Calu3 (cell line): ENCODE data around the gene ADCY1. TPM values are rescaled to one million over a fixed set of nuclear protein-coding genes. Genes with fewer than 3 reads are reported as not detected.
"Not testable (repeated sequence)": the region's sequence is repeated elsewhere in the genome, so short reads cannot be mapped to it uniquely, and the experiment has no call there.

Source experiments
- BruUV-seq: library from RNA; stranded (reverse); fragments of 400-500 nt; replicated peaks from 2 replicates; lab custom pipeline; 2021; lab: Mats Ljungman, UMichigan
- CTCF ChIA-PET: fragments of 300-600 bp; sonication (Branson Sonifier 250); formaldehyde crosslinking; loops from one replicate; lab custom pipeline; 2022; ENCODE audit warnings: antibody characterized with exemption; lab: Charles Lee
- DNase-seq: peaks from one replicate; pipeline ENCODE4 v3.0.0; 2022
- H3K27ac Mint-ChIP-seq: one replicate; pipeline ENCODE4 v1.8.0; 2022; ENCODE audit warnings: mixed read lengths; ENCODE audit not compliant: unreplicated experiment
- H3K27me3 Mint-ChIP-seq: one replicate; pipeline ENCODE4 v1.8.0; 2022; ENCODE audit warnings: mixed read lengths; ENCODE audit not compliant: unreplicated experiment
- H3K36me3 Mint-ChIP-seq: one replicate; pipeline ENCODE4 v1.8.0; 2022; ENCODE audit warnings: mild to moderate bottlenecking, moderate library complexity, mixed read lengths; ENCODE audit not compliant: insufficient read depth, unreplicated experiment
- H3K4me1 Mint-ChIP-seq: one replicate; pipeline ENCODE4 v1.8.0; 2022; ENCODE audit warnings: mild to moderate bottlenecking, low read depth, mixed read lengths; ENCODE audit not compliant: unreplicated experiment
- H3K4me3 Mint-ChIP-seq: one replicate; pipeline ENCODE4 v1.8.0; 2022; ENCODE audit warnings: mild to moderate bottlenecking, low read depth, moderate library complexity, mixed read lengths; ENCODE audit not compliant: unreplicated experiment
- H3K9me3 Mint-ChIP-seq: one replicate; pipeline ENCODE4 v1.8.0; 2022; ENCODE audit warnings: low read depth, mixed read lengths; ENCODE audit not compliant: unreplicated experiment
- intact Hi-C: fragments of 100-400 bp; cut with micrococcal nuclease; formaldehyde crosslinking; loops from one replicate; pipeline ENCODE4 v1.10.0; 2022; ENCODE audit not compliant: unreplicated experiment
- total RNA-seq: library from RNA; stranded (reverse); gene quantifications from 2 replicates; pipeline ENCODE4 v1.2.3, GENCODE V29; 2022
- TF ChIP-seq, protein P1 (sequence below): fragments of 200-600 bp; IDR thresholded peaks from one replicate; pipeline ENCODE4 v1.8.0; 2022; ENCODE audit warnings: antibody characterized with exemption; ENCODE audit not compliant: unreplicated experiment

ADCY1 gene
- total RNA-seq, 1 experiment from 2014 or later = 8.8 TPM

DNA sequence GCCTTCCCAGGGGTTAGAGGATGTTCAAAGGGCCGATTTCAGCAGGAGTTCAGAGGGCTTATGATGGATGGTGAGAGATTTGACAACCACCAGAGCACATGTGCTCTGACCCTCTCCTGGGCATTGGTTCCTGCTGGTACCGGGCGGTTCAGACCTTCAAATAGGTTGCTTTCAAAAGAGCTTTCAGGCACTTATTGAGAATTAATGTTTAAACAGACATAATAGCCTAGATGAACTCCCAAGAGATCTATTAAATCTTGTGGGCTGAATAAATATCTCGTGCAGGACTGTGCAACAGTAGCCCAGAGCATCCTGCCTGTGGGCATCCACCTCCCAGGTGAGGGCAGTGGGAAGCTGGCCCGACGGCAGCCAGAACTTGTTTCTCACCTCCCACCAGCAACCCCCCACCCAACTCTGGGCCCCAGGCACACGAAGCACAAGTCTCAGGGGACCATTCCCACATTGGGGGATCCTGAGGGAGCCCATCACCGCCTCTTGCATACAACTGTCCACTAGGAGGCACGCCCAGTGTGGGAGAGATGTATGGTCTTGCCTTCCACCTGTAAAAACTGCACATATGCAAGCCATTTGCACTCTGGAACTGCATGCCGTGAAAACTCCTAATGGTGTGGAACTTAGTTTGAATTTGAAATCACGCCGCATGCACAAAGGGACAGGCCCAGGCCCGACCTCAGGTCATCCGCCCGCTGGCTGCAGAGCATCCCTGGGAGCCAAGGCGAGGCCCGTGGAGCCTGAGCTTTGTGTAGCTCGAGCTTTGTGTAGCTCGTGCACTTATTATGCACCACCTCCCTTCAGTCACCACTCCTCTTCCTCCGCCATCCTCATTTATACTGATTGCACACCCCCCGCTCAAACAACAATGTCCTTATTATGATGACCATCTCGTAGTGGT lies 147.8 kb downstream of the ADCY1 start:
- TF ChIP-seq, protein P1, sequence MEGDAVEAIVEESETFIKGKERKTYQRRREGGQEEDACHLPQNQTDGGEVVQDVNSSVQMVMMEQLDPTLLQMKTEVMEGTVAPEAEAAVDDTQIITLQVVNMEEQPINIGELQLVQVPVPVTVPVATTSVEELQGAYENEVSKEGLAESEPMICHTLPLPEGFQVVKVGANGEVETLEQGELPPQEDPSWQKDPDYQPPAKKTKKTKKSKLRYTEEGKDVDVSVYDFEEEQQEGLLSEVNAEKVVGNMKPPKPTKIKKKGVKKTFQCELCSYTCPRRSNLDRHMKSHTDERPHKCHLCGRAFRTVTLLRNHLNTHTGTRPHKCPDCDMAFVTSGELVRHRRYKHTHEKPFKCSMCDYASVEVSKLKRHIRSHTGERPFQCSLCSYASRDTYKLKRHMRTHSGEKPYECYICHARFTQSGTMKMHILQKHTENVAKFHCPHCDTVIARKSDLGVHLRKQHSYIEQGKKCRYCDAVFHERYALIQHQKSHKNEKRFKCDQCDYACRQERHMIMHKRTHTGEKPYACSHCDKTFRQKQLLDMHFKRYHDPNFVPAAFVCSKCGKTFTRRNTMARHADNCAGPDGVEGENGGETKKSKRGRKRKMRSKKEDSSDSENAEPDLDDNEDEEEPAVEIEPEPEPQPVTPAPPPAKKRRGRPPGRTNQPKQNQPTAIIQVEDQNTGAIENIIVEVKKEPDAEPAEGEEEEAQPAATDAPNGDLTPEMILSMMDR = no peak
- Mint-ChIP-seq H3K4me3 (no peak overlapping the region), H3K9me3 (no peaks in the 10 kb centered on the region), H3K4me1 (no peaks in the 10 kb centered on the region), H3K36me3 (peaks cover 7% of the 10 kb centered on the region), H3K27me3 (no peaks in the 10 kb centered on the region), H3K27ac (no peak overlapping the region)
- DNase-seq = no peak
- CTCF ChIA-PET = interaction anchor here (0.6 kb wide), 2 partner anchors 568 to 1859 kb away, joined by 4 to 8 read pairs; no protein-coding TSS in a partner anchor
- no TSS peak for BruUV-seq
- intact Hi-C loops = no loop called here

GRCh38 chr7:45725231-45725630 lies 151.1 kb downstream of the ADCY1 start:
- H3K27me3 Mint-ChIP-seq, intact Hi-C loops: not testable (repeated sequence)

GRCh38 chr7:45726883-45727282 lies 152.7 kb downstream of the ADCY1 start:
- H3K27ac Mint-ChIP-seq = no peak overlapping the region
- no TSS peak for BruUV-seq
- DNase-seq = no peak
- CTCF ChIA-PET = no interaction called here
- no peaks in the 10 kb centered on the region for H3K4me1 Mint-ChIP-seq
- H3K36me3 Mint-ChIP-seq = peaks cover 12% of the 10 kb centered on the region
- TF ChIP-seq, protein P1 = no peak
- H3K4me3 Mint-ChIP-seq = no peak overlapping the region
- H3K9me3 Mint-ChIP-seq = peaks cover 4% of the 10 kb centered on the region
- intact Hi-C loops = no loop called here
- no peaks in the 10 kb centered on the region for H3K27me3 Mint-ChIP-seq

More at GRCh38 chr7:45725231-45725630, 151.1 kb downstream of the ADCY1 start:
- CTCF ChIA-PET, BruUV-seq, H3K4me3 Mint-ChIP-seq, H3K9me3 Mint-ChIP-seq, DNase-seq, H3K27ac Mint-ChIP-seq, H3K4me1 Mint-ChIP-seq: not testable (repeated sequence)
- H3K36me3 Mint-ChIP-seq = peaks cover 12% of the 10 kb centered on the region

- intact Hi-C loops, DNase-seq, H3K27me3 Mint-ChIP-seq, H3K9me3 Mint-ChIP-seq, H3K4me3 Mint-ChIP-seq, CTCF ChIA-PET, H3K4me1 Mint-ChIP-seq, BruUV-seq, H3K36me3 Mint-ChIP-seq, H3K27ac Mint-ChIP-seq: not testable (repeated sequence)
Observed at GRCh38 chr7:45731692-45732443, 157.7 kb downstream of the ADCY1 start.

DNA sequence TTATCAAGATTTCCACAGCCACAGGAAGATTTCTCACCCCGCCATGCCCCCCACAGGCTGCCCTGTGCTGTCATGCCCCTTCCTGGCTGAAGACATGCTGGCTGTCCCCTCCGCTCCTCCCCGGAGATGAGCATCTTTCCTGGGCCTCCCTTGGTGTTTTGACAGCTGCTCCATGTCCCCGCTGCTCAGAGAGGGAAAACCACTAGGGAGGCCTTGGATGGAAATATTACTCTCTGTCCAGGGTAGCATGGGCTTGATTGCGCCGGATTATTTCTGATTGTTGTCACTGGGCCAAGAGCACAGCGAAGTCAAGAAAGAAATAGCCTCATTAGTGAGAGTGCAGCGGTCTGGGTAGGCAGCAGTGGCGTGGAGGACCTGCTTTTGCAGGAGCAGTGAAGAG lies 164.8 kb downstream of the ADCY1 start:
- H3K4me1 Mint-ChIP-seq, DNase-seq, CTCF ChIA-PET, H3K4me3 Mint-ChIP-seq, BruUV-seq, H3K9me3 Mint-ChIP-seq, H3K27me3 Mint-ChIP-seq, H3K27ac Mint-ChIP-seq, H3K36me3 Mint-ChIP-seq, intact Hi-C loops: not testable (repeated sequence)

- H3K36me3 Mint-ChIP-seq, BruUV-seq, H3K4me1 Mint-ChIP-seq, H3K27me3 Mint-ChIP-seq, CTCF ChIA-PET, H3K27ac Mint-ChIP-seq, H3K4me3 Mint-ChIP-seq, intact Hi-C loops, H3K9me3 Mint-ChIP-seq, DNase-seq: not testable (repeated sequence)
Observed at GRCh38 chr7:45740573-45740972, 166.4 kb downstream of the ADCY1 start.

DNA sequence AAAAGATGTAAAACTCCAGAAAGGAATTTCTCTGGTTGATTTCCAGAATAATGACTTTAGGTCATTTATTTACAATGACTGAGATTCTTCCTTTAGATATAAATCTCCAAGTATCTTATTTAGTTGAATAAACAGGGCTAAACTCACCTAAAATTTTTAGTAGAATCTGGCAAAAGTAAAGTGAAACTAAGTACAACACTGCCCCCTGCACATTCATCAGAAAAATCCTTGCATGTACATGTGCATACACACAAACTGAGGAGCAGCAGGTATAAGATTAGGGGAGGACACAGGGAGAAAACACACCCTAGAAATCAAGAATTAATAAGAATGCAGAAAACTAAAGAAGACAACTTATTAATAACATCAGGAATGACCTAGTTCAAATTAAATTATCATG lies 174.8 kb downstream of the ADCY1 start:
- intact Hi-C loops, H3K27ac Mint-ChIP-seq, BruUV-seq: not testable (repeated sequence)

DNA sequence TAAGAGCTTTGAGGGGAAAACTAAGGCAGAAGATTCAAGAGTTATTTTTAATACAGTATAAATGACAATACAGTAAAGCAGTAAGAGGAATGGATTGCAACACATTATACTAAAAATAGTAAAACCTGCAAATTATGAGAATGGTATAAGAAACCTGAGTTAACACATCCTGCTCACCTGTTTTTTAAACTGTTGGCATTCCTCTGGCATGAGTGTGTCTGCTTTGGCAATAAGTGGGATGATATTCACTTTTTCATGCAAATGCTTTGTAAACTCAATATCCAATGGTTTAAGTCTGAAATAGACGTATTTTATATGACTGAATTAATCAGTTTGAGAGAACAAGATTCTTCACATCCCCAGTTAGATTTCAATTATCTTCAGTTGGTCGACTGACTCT lies 177.2 kb downstream of the ADCY1 start:
- H3K9me3 Mint-ChIP-seq, H3K27me3 Mint-ChIP-seq, DNase-seq, H3K4me3 Mint-ChIP-seq, H3K27ac Mint-ChIP-seq, intact Hi-C loops, BruUV-seq, CTCF ChIA-PET, H3K36me3 Mint-ChIP-seq, H3K4me1 Mint-ChIP-seq: not testable (repeated sequence)

More for the DNA sequence above, 174.8 kb downstream of the ADCY1 start:
- H3K36me3 Mint-ChIP-seq, H3K4me3 Mint-ChIP-seq, H3K9me3 Mint-ChIP-seq, H3K27me3 Mint-ChIP-seq, DNase-seq, H3K4me1 Mint-ChIP-seq: not testable (repeated sequence)
- CTCF ChIA-PET = interaction anchor here (0.6 kb wide), 1 partner anchor 19 kb away, joined by 3 read pairs; no protein-coding TSS in a partner anchor
